KMS-11 (cell line): ENCODE measurements around the gene SCGB1C2.

Experiments used
- H2AFZ ChIP-seq: fragments of 200-600 bp; sonication (generic); 2 replicates; pipeline ENCODE4 v1.6.1; 2016; ENCODE audit warnings: antibody characterized with exemption, mixed run types, low read depth
- H3K27ac ChIP-seq: fragments of 200-600 bp; sonication (generic); 2 replicates; pipeline ENCODE4 v1.6.1; 2016; ENCODE audit warnings: mild to moderate bottlenecking, mixed run types
- H3K27me3 ChIP-seq: fragments of 200-600 bp; sonication (generic); 2 replicates; pipeline ENCODE4 v1.6.1; 2017; ENCODE audit warnings: mild to moderate bottlenecking, low read depth, mixed run types, moderate library complexity; ENCODE audit not compliant: insufficient read depth
- H3K36me3 ChIP-seq: fragments of 200-600 bp; sonication (generic); 2 replicates; pipeline ENCODE4 v1.6.1; 2017; ENCODE audit warnings: mild to moderate bottlenecking, mixed run types; ENCODE audit not compliant: insufficient read depth
- H3K4me1 ChIP-seq: fragments of 200-600 bp; sonication (generic); 2 replicates; pipeline ENCODE4 v1.6.1; 2016; ENCODE audit warnings: mild to moderate bottlenecking, low read depth, mixed run types; ENCODE audit not compliant: poor library complexity, severe bottlenecking
- H3K4me2 ChIP-seq: fragments of 200-600 bp; sonication (generic); 2 replicates; pipeline ENCODE4 v1.7.0; 2016; ENCODE audit warnings: mild to moderate bottlenecking, mixed run types
- H3K4me3 ChIP-seq: fragments of 200-600 bp; sonication (generic); IDR thresholded peaks from 2 replicates; pipeline ENCODE4 v1.6.1; 2017; ENCODE audit warnings: low read depth, low read length, mixed read lengths; ENCODE audit not compliant: insufficient read depth
- H3K79me2 ChIP-seq: fragments of 200-600 bp; sonication (generic); 2 replicates; pipeline ENCODE4 v1.6.1; 2016; ENCODE audit warnings: low read depth, mixed run types; ENCODE audit not compliant: insufficient read depth
- H3K9ac ChIP-seq: fragments of 200-600 bp; sonication (generic); 2 replicates; pipeline ENCODE4 v1.6.1; 2016; ENCODE audit warnings: mild to moderate bottlenecking, mixed run types
- H4K20me1 ChIP-seq: fragments of 200-600 bp; sonication (generic); 2 replicates; pipeline ENCODE4 v1.6.1; 2016; ENCODE audit warnings: mild to moderate bottlenecking, mixed run types; ENCODE audit not compliant: insufficient read depth
- CTCF ChIP-seq: fragments of 200-600 bp; sonication (generic); conservative IDR thresholded peaks from 2 replicates; pipeline ENCODE4 v1.6.1; 2017; ENCODE audit warnings: low read depth, mild to moderate bottlenecking, antibody characterized with exemption, low read length, moderate library complexity, mixed read lengths

The SCGB1C2 gene

GRCh38 chr17:156946-157345 is 19.6 kb downstream of the SCGB1C2 start:
- H3K4me3 ChIP-seq = no peak overlapping the region
- no peak overlapping the region for H2AFZ ChIP-seq
- no peaks in the 10 kb centered on the region for H3K79me2 ChIP-seq
- H3K4me2 ChIP-seq = no peak overlapping the region
- H3K27me3 ChIP-seq = peaks cover 5% of the 10 kb centered on the region; the same call in 1 of the 2 replicates
- no peaks in the 10 kb centered on the region for H4K20me1 ChIP-seq
- TF ChIP-seq CTCF = no peak
- no peaks in the 10 kb centered on the region for H3K36me3 ChIP-seq
- H3K9ac ChIP-seq = no peak overlapping the region
- H3K4me1 ChIP-seq = no peaks in the 10 kb centered on the region
- H3K27ac ChIP-seq = no peak overlapping the region

DNA sequence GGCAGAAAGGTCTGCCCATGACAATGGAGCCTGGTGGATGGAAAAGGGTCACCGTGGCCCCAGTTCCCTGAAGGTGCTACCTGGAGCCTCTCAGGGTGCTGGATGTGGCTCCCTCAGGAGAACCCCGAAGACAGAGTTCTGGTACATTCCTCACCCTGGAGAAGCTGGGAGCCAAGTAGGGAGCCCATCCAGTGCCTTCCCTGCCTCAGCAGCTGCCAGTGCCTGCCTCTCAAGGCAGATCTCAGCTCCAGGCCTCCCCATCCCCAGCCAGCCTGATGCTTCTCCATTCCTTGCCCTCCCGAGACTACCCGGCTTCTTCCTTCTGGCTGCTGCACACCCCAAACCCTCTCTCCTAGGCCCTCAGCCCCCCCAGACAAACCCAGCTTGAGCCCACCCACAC is 20.5 kb downstream of the SCGB1C2 start:
- Histone ChIP-seq H3K4me3 (no peak overlapping the region), H3K4me2 (no peak overlapping the region), H2AFZ (no peak overlapping the region), H3K4me1 (no peaks in the 10 kb centered on the region), H3K9ac (no peak overlapping the region), H3K79me2 (no peaks in the 10 kb centered on the region), H3K27ac (no peak overlapping the region), H3K27me3 (peaks cover 9% of the 10 kb centered on the region; the same call in 1 of the 2 replicates), H4K20me1 (no peaks in the 10 kb centered on the region), H3K36me3 (no peaks in the 10 kb centered on the region)
- TF ChIP-seq CTCF = no peak

DNA sequence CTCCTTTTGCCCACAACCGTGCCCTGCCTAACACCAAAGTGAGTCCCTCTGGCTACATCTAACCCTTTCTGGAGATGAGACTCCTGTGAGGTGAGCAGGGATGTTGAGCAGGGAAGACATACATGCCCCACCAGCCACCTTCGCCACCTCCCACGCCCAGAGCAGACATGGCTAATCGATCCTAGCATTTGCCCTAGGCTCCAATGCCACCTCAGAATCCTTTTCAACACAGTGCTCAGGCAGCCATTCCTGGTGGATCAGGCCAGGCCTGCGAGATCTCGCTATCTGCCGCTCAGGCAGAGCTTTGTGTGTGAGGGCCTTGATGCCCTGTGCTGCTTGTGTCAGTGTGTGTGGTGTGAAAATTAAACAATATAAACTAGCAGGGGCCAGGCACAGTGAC is 21.0 kb downstream of the SCGB1C2 start:
- TF ChIP-seq CTCF = no peak
- Histone ChIP-seq H3K4me1 (no peaks in the 10 kb centered on the region), H3K4me3 (no peak overlapping the region), H3K79me2 (no peaks in the 10 kb centered on the region), H4K20me1 (no peaks in the 10 kb centered on the region), H3K36me3 (no peaks in the 10 kb centered on the region), H3K4me2 (no peak overlapping the region), H2AFZ (no peak overlapping the region), H3K27ac (no peak overlapping the region), H3K27me3 (peaks cover 9% of the 10 kb centered on the region; the same call in 1 of the 2 replicates), H3K9ac (no peak overlapping the region)

DNA sequence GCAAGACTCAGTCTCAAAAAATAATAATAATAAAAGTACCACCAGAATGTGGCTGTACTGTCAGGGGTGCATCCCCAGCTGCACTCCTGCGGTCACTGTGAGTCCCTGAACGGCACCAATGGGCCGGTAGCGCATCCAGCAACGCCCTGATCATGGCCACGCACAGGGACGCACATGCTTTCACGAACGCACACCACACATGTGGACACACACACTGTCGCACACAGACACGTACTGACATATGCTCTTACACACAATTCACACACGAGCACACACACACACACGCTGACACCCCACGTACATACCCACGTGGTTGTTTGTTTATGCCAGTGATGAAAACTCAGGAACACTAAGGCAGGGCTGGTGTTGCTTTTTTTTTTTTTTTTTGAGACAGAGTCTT is 22.2 kb downstream of the SCGB1C2 start:
- no peaks in the 10 kb centered on the region for H3K36me3 ChIP-seq
- H3K27ac ChIP-seq = no peak overlapping the region
- no peak overlapping the region for H3K4me2 ChIP-seq
- H2AFZ ChIP-seq = no peak overlapping the region
- TF ChIP-seq CTCF = no peak
- no peak overlapping the region for H3K9ac ChIP-seq
- no peaks in the 10 kb centered on the region for H4K20me1 ChIP-seq
- H3K4me3 ChIP-seq = no peak overlapping the region
- no peaks in the 10 kb centered on the region for H3K4me1 ChIP-seq
- H3K27me3 ChIP-seq = peaks cover 9% of the 10 kb centered on the region; the same call in 1 of the 2 replicates
- no peaks in the 10 kb centered on the region for H3K79me2 ChIP-seq
